Hepatocyte (in vitro differentiated cells): ENCODE measurements around the gene WDR26.

Experiments
- CTCF ChIP-seq: fragments of 200-600 bp; sonication (generic); IDR thresholded peaks from 2 replicates; pipeline ENCODE4 v1.5.1; 2016; ENCODE audit warnings: antibody characterized with exemption, mild to moderate bottlenecking; ENCODE audit not compliant: poor library complexity
- EZH2 ChIP-seq: fragments of 200-600 bp; sonication (generic); IDR thresholded peaks from 2 replicates; pipeline ENCODE4 v1.6.1; 2016; ENCODE audit warnings: antibody characterized with exemption, mild to moderate bottlenecking, borderline replicate concordance
- EZH2phosphoT487 ChIP-seq: fragments of 200-600 bp; sonication (generic); IDR thresholded peaks from one replicate; pipeline ENCODE4 v1.6.1; 2018; ENCODE audit warnings: antibody characterized with exemption, mild to moderate bottlenecking, low read depth, moderate library complexity; ENCODE audit not compliant: unreplicated experiment, severe bottlenecking

GRCh38 chr1:224387943-224388342 lies 46.7 kb downstream of the WDR26 start:
- TF ChIP-seq CTCF, result no peak
- no peak for TF ChIP-seq EZH2
- TF ChIP-seq EZH2phosphoT487, result no peak
